ENCODE results near the gene TENM3. TPM values are rescaled to one million over a fixed set of nuclear protein-coding genes. Genes with fewer than 3 reads are reported as not detected.

Gene TENM3
- 17.2 and 18.7 TPM in 2 replicates for total RNA-seq

DNA sequence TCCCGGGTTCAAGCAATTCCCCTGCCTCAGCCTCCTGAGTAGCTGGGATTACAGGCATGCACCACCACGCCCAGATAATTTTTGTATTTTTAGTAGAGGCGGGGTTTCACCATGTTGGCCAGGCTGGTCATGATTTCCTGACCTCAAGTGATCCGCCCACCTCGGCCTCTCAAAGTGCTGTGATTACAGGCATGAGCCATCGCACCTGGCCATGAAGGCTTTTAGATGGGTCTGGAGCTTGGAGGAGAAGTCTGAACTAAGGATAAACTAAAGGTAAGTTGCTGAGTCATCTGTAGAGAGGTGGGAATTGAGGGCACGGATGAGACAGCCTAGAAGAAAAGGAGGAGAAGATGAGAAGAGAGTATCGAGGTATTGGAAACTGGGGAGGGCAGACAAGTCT is at the start of gene TENM3:
TENM3 (plus strand) TSS at position 199 of the 400 bp plus-strand sequence. CDS start 80,619 bp downstream, outside the sequence.

